AG04449 (cell line): ENCODE measurements around the gene MAMDC4.
"Not testable (repeated sequence)": the region's sequence is repeated elsewhere in the genome, so short reads cannot be mapped to it uniquely, and the experiment has no call there.

Experiments
- CTCF ChIA-PET: fragments of 350-600 bp; formaldehyde crosslinking; extraction: SDS; loops from one replicate; lab custom pipeline; 2021; ENCODE audit warnings: antibody characterized with exemption; lab: Yijun Ruan, JAX
- POLR2A ChIA-PET: fragments of 400-600, 350-600 bp; formaldehyde crosslinking; extraction: SDS; loops from one replicate; lab custom pipeline; 2020; ENCODE audit warnings: antibody characterized with exemption, inconsistent platforms; lab: Yijun Ruan, JAX
- DNase-seq: peaks from one replicate; pipeline ENCODE4 v3.0.0-alpha.2; 2010; ENCODE audit warnings: low read depth, low spot score
- H3K4me3 ChIP-seq: 2 replicates; pipeline ENCODE4 v1.5.1; 2011; ENCODE audit warnings: low read depth, mild to moderate bottlenecking, control low read depth, low read length
- TF ChIP-seq, protein P1 (sequence below): IDR thresholded peaks from one replicate; pipeline ENCODE4 v1.5.1; 2011; ENCODE audit warnings: mild to moderate bottlenecking, moderate library complexity, low read length, control low read depth, inconsistent platforms; ENCODE audit not compliant: insufficient read depth; ENCODE audit errors: missing control alignments

MAMDC4 gene

DNA sequence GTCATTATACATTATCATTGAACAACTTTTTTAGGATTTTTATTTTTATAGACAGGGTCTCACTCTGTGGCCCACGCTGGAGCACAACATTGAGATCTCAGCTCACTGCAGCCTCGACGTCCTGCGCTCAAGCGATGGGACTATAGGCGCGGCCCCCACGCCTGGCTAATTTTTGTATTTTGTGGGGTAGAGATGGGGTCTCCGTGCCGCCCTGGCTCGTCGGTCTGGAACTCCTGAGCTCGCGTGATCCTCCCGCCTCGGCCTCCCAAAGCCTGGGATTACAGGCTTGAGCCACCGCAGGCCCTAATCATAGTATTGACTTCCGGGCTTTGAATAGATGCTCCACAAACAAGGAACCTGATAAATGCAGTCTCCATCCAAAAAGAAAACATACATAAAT lies 15.3 kb downstream of the MAMDC4 start:
- ChIA-PET POLR2A (no interaction called here), CTCF (no interaction called here)
- no peak overlapping the region for H3K4me3 ChIP-seq
- TF ChIP-seq, protein P1, sequence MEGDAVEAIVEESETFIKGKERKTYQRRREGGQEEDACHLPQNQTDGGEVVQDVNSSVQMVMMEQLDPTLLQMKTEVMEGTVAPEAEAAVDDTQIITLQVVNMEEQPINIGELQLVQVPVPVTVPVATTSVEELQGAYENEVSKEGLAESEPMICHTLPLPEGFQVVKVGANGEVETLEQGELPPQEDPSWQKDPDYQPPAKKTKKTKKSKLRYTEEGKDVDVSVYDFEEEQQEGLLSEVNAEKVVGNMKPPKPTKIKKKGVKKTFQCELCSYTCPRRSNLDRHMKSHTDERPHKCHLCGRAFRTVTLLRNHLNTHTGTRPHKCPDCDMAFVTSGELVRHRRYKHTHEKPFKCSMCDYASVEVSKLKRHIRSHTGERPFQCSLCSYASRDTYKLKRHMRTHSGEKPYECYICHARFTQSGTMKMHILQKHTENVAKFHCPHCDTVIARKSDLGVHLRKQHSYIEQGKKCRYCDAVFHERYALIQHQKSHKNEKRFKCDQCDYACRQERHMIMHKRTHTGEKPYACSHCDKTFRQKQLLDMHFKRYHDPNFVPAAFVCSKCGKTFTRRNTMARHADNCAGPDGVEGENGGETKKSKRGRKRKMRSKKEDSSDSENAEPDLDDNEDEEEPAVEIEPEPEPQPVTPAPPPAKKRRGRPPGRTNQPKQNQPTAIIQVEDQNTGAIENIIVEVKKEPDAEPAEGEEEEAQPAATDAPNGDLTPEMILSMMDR, result no peak
- no peak for DNase-seq

DNA sequence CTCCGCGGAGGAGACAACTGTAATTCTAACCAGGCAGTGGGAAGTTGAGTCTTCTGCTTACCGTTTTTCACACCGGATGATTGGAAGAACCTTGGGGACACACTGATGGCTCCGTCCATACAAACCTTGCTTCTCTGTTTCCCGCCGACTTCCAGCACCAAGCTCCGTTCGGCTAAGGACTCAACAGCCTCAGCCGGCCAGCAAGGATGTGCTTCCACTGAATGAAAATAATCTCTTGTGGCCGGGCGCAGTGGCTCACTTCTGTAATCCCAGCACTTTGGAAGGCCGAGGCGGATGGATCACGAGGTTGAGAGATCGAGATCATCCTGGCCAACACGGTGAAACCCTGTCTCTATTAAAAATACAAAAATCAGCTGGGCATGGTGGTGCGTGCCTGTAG lies 15.8 kb downstream of the MAMDC4 start:
- ChIA-PET CTCF (no interaction called here), POLR2A (no interaction called here)
- DNase-seq, result no peak
- no peak overlapping the region for H3K4me3 ChIP-seq
- TF ChIP-seq, protein P1, result no peak

DNA sequence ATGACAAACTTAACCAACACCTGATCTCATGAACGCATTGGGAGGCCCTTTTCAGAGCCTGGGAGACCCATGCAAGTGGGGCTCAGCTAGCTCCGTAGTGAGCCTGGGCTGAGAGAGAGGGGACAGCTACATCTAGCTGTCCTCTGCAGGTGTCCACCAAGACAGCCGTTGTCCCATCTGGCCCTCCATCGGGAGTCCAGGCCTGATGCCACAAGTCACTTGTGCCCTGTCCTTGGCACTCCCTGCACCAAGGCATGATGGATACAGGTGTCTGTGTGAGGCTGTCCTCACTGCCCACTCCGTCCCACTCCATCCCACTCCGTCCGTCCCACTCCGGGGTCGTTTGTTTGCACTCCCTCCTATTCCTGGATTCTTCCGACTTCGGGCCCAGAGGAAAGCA lies 16.5 kb downstream of the MAMDC4 start:
- H3K4me3 ChIP-seq, result no peak overlapping the region
- POLR2A ChIA-PET, result no interaction called here
- CTCF ChIA-PET, result interaction anchor here (1.0 kb wide), 1 partner anchor 163 kb away, joined by 3 read pairs; the partner anchor contains the start of gene FUT7
- TF ChIP-seq, protein P1, result no peak
- DNase-seq, result no peak

DNA sequence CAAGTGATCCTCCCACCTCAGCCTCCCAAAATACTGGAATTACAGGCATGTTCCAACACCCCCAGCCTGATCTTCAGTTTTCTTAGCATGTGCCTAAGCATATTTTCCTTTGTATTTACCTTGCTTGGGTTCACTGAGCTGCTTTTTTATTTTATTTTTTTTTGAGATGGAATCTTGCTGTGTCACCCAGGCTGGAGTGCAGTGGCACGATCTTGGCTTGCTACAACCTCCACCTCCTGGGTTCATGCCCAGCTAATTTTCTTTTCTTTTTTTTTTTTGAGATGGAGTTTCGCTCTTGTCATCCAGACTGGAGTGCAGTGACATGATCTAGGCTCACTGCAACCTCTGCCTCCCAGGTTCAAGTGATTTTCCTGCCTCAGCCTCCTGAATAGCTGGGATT lies 17.5 kb downstream of the MAMDC4 start:
- CTCF ChIA-PET, result interaction anchor here (0.9 to 1.4 kb wide), 3 partner anchors 160 to 195 kb away, joined by 3 read pairs; partner anchors contain the start of gene FUT7
- POLR2A ChIA-PET, H3K4me3 ChIP-seq, DNase-seq: not testable (repeated sequence)

DNA sequence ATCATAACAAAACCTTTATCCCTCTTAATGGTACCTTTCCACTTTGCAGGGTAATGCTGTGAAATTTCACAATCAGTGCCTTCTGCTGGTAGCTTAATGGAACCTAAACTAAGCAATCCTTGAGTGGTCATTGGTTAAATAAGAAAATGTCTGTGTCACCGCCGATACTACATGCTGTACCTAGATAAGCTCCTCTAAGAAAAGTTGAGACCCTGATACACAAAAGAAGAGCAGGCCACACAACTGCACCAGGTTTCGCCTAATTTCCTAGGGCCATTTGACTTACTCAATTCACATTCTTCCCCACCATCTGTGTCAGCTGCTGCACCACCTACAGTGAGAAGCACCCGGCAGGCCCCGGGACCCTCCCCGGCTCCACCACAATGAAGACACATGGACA lies 23.0 kb downstream of the MAMDC4 start:
- DNase-seq, result no peak
- H3K4me3 ChIP-seq, result no peak overlapping the region
- CTCF ChIA-PET, result no interaction called here
- TF ChIP-seq, protein P1, result no peak
- POLR2A ChIA-PET, result no interaction called here

DNA sequence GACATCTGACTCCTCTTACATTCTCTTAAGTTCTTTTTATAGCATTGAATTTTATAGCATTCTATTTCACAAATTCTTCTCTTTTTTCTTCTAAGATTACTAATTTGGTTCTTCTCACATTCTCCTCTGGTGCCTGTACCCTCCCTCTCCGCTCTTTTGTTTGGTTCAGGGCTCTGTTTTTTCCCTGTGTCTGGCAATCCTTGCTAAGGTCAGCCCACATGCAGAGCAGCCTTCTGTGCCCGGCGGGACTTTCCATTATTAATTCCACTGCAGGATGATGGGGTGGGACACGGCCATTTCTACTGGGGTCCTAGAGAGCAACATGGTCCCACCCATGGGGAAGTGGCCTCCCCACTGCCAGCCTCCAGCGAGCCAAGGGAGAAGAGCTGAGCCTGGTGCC lies 24.3 kb downstream of the MAMDC4 start:
- TF ChIP-seq, protein P1, result no peak
- POLR2A ChIA-PET, result no interaction called here
- DNase-seq, result no peak
- no peak overlapping the region for H3K4me3 ChIP-seq
- CTCF ChIA-PET, result interaction anchor here (1.4 kb wide), 1 partner anchor 153 kb away, joined by 3 read pairs; no protein-coding TSS in a partner anchor

DNA sequence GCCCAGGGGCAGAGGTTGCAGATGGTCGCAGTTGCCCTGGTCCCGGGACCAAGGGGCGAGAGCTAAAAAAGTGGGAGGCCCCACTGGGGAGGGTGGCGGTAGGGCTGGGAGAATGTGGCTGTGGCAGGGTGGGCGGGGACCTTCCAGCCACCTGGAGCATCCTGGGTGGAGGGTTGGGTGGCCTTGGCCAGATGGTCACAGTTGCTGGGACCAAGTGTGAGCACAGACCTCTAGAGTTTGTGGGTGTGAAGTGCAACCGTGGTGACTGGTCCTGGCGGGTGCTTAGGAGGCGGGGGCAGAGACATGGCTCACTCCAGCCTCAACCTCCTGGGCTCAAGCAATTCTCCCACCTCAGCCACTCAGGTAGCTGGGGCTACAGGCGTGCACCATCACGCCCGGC lies 28.5 kb downstream of the MAMDC4 start:
- ChIA-PET CTCF (no interaction called here), POLR2A (no interaction called here)
- no peak overlapping the region for H3K4me3 ChIP-seq
- no peak for DNase-seq
- TF ChIP-seq, protein P1, result no peak
